A673 (cell line): ENCODE measurements around the gene C12orf56.

Source experiments
- EZH2 ChIP-seq: fragments of 200-600 bp; sonication (generic); IDR thresholded peaks from 2 replicates; pipeline ENCODE4 v1.6.1; 2017; ENCODE audit warnings: borderline replicate concordance, low read depth, mild to moderate bottlenecking, mixed read lengths, antibody characterized with exemption, low read length; ENCODE audit not compliant: poor library complexity, severe bottlenecking
- TF ChIP-seq, protein P1 (sequence below): fragments of 300-800, 200-600 bp; sonication (generic); conservative IDR thresholded peaks from 2 replicates; pipeline ENCODE4 v1.5.1; 2017; ENCODE audit warnings: low read depth, mild to moderate bottlenecking, antibody characterized with exemption, low read length, moderate library complexity, mixed read lengths

DNA sequence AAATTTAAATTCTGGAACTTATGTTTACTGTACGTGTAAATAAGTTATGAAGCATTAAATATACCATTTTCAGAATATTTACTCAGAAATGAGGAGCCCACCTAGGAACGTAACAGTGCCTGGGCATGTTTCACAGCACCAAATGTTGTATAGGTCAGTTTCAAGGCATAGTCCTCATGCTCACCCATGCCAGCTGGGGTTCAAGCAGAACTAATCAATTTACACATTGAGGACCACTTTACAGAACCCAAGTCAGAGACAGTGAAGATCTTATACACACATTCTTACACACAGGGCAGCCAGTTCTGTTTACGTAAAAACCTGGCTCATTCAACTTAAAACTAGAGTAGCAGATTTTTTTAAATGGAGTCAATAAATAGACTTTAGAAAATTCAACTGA, 170.5 kb downstream of the C12orf56 start:
- TF ChIP-seq EZH2, result no peak
- TF ChIP-seq, protein P1, sequence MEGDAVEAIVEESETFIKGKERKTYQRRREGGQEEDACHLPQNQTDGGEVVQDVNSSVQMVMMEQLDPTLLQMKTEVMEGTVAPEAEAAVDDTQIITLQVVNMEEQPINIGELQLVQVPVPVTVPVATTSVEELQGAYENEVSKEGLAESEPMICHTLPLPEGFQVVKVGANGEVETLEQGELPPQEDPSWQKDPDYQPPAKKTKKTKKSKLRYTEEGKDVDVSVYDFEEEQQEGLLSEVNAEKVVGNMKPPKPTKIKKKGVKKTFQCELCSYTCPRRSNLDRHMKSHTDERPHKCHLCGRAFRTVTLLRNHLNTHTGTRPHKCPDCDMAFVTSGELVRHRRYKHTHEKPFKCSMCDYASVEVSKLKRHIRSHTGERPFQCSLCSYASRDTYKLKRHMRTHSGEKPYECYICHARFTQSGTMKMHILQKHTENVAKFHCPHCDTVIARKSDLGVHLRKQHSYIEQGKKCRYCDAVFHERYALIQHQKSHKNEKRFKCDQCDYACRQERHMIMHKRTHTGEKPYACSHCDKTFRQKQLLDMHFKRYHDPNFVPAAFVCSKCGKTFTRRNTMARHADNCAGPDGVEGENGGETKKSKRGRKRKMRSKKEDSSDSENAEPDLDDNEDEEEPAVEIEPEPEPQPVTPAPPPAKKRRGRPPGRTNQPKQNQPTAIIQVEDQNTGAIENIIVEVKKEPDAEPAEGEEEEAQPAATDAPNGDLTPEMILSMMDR, result no peak
